Suppressor macrophage treated with lipopolysaccharide for 4 hours (primary cell): ENCODE results near the gene RBFOX1.

ENCODE experiments used
- DNase-seq: peaks from one replicate; pipeline ENCODE4 v3.0.0-alpha.2; 2020

The RBFOX1 gene

DNA sequence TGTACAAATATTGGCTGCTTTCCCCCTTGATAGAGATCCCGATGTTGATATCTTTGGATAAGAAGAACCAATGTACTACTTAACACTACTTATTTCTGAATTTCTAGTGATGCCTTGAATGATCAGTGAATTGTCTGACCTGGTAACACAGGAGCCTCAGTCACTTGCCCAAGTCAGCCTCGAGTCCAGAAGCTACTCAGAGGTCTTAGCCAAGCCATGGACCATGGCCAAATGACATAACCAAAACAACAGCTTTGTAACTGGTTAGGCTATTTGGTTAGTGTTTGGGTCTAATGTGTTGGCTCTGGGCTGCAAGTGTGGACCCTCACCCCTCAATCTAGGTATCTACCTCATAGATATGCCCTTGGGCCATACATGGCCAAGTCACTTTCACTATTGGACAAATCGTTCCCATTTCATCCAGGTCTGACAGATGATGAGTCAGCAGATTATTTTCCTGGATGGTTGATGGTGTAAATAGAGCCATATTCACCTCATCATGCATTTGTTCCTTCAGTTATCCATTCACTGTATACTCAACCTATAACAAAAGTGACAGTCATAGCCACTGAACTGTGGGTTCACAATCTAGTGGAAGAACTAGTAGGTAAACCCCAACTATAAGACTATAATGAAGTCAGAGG is 3.5 kb downstream of the RBFOX1 start:
- no peak for DNase-seq

DNA sequence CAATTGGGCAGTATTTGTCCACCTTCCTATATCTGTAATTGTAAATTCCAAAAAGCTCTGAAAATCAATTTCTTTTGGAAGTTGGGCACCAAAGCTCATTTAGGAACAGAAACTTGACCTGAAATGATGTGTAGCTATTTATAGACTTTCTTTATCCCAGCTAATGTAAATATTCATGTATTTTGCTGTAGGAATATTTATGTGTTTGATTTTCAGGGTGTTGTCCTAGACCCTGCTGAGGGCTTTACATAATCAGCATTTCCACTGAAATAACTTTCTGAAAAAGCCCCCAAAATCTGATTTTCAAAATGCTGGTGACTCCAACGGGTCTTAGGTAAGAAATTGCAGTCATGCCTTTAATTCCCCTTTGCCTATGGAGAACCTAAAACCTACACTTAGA is 4.1 kb downstream of the RBFOX1 start:
- no peak for DNase-seq

DNA sequence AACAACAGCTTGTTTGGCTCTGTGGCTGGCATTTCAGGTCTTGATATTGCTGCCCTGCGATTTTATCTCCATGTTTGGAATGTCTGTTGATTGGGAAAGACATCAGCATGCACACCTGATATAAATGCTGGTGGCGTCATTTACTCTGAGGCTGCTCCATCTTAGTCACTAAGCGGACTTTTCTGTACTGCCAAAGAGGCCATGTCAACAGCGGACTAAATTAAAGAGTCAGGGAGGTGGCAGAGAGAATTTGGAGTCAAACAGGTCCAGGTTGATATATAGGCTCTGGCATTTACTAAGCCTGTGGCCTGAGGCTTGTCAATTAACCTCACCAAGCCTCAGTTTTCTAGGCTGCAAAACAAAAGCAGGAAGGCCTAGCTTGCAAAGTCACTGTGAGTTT is 6.2 kb downstream of the RBFOX1 start:
- no peak for DNase-seq

DNA sequence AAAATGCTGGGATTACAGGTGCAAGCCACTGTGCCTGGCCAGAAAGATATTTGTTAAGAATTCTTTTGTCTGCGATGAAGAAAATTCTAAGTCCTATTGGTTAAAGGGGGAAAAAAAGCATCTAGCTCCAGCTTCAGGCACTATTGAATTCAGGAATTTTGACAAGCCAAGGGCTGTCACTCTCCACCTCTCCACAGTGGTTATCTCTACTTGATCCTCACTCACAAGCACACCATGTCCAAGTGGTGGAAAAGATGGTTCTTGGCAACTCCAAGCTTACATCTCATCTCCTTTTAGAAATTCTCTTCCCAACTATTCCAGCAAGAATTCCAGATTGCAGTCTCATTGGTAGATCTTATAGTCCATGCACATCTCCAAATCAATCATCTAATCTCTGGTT is 7.1 kb downstream of the RBFOX1 start:
- no peak for DNase-seq

DNA sequence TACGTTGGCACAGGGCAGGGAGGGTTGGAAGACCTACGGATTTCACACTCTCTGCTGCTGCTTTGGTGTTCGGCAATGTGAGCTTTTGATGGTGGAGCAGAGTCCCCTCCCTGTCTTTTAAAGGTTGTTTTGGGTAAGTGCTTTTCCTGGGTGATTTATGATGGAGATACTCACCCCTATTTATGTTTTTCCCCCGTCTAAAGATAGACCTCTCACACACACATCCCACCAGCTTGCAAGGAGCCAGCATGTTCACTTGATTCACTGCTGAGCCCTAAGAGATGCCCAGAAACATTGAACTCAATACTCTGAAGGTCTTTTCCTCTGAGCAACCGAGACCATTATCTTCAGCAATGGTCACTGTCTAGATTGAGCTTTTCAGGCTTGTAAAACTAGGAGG is 8.3 kb downstream of the RBFOX1 start:
- DNase-seq = no peak

DNA sequence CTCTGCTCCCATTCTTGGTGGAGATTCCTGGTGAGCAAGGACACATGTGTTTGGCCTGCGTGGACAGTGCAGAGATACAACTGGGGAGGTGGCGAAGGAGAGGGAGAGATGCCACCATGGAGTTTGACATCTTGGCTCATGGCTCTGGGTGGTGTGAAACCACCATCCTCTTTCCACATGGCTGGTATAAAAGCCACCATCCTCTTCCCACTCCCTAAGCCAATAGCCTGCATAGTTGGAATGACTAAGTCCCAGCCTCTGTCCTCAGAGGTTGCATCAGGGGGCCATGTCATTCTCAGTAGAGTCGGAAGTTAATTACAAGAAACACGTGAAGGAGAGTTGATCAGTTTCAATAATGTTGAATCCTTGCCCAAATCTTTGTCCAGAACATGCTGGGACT is 10.0 kb downstream of the RBFOX1 start:
- DNase-seq = no peak

DNA sequence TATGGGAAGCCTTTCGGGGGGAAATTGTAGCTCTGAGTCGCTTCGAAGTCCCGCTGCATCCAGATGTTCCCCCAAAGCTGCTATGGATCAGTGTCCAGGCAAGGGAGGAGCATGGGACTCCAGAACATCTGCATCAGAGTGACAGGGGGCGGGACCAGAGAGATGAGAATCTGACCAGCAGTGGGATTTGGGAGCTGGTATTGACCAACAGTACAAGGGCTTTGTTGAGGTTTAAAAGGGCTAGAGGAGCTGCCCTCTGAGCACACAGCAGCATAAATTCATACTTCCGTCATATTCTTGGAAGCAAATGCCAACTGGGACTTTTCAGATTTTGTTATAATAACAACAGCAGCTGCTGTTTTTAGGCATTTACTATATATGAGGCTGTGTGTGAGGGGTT is 10.6 kb downstream of the RBFOX1 start:
- DNase-seq = no peak

DNA sequence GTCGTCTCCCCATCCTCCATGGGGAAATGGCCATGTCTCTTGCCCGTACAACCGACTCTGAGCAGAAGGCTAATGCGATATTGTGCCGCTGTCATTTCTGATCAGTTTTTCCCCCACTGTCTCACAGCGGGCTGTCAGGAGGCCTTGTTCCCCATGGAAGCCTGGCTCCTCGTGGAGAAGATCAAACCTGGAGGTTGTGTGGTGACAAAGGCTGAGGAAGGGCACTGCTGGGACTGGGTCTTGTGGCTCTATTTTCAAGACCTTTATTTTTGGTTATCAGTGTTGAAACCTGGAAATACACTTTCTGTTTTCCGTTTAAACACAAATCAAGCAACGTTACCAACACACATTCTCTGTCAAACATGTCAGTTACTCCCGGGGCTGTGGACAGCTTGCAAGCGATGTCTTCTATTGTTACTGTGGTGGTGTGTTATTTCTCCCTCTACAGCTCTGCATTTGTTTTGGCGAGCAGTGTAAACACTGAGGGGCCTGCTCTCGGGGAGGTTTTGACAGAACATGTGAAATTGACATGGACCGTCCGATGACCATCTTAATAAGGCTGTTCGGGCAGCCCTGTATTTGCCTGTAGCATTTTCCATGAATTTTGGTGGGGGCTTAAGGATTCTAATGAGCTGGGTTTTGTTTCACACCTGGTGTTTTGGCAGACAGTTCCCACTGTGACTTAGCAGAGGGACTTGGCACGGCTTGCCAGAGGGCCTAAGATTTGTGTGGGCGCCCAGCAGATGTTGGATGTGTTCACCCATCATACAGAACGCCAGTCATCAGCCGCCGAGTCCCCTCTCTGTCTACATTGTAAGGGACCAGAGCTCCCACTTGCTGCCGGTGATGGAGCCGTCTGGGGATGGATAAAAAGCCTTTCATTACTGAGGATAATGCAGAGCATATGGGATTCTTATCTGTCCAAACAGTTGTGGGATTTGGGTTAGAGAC is 12.5 kb downstream of the RBFOX1 start:
- no peak for DNase-seq

DNA sequence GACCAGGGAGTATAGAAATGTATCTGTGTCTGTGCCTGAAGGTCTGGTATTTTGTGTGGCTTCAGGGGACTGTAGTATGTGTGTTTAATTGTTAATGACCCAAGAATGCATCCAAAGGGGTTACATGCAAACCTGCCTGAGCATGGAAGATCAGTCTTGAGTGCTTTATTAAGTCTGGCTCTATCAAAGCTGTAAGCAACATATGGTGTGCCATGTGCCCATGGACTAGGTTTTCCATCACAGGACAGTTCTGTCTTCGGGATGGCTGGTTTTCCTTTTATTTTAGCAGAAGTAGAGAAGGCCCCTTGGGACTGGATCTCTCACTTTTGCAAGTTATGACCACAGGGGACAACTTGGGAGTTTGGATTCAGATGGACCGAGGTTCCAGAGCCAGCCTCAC is 18.2 kb downstream of the RBFOX1 start:
- no peak for DNase-seq

DNA sequence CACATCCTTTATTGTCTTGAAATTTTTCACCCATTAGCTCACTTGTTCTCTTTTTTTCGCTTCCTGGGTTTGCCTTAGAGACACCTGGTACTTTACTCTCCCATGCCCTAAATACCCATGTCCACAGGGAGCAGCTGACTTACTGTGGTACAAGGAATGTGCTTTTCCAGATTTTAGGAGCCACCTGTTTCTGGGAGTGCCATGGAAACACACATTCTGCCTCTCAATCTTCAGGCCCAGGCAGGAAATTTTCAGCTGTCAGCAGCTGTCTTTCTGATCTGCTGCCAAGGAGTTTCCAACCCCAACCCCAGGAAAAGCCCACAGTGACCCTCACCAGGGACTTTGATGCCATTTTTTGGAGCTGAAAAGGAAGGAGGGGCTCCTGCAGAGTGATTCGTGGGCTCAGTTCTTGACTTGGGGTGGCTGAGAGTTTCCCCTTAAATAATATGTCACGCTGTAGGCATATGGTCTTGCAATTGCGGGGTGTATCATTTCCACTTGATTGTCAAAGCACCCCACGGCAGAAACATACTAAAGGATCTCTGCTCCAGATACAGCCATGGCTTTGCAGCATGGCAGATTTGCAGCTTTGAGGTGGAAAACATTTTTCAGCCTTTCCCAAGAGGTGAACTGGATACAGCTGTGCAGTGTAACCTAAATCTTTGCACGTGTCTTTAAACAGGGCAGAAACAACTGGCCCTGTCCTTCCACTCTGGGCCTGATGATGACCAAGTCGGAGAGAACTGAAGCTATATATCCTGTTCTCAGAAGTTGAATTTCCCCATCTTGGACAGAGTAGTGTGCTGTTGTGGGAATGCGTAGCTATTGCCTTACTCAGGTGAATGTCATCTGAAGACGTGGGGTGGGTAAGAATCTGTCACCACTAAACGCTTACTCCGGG is 19.2 kb downstream of the RBFOX1 start:
- no peak for DNase-seq

DNA sequence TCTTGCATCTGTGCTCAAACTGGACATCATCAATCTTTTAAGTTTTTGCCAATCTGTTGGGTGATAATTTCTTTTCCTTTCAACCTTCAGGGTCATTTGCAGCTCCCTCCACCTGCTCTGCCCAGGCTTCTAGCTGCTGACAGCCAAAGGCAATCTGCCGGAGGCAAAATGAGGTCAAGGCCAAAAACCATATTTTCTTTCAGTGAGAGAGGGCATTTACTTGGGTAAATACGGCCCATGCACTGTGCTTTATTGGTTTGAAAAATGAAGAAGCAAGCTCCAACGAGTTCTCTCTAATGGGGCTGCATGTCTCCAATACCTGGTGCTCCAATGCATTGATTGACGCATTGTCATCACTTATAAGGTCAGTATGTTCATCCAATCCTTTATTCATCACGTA is 23.1 kb downstream of the RBFOX1 start:
- DNase-seq = no peak

DNA sequence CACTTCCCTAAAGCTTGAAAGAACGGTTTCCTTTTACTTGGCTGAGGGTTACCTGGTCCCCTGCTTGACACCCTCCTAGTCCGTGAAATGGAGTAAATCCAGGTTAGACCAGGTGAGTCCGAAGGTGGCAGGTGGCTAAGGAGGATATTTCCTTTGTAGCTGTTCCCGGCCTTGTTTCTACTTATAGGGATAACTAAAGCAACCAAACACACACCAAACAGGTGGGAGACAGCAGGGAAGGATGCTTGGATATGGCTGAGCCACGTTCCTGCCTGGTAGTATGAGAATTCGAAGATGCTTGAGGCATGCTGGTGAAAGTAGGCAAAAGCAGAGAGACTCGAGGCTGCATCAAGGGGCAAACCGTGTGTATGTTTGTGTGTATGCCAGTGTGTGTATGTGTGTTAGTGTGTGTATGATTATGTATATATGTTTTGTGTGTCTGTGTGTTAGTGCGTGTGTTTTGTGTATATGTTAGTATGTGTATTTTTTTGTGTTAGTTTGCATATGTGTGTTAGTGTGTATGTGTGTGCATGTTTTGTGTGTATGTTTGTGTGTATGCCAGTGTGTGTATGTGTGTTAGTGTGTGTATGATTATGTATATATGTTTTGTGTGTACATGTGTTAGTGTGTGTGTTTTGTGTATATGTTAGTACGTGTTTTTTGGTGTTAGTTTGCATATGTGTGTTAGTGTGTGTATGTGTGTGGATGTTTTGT is 28.9 kb downstream of the RBFOX1 start:
- no peak for DNase-seq

DNA sequence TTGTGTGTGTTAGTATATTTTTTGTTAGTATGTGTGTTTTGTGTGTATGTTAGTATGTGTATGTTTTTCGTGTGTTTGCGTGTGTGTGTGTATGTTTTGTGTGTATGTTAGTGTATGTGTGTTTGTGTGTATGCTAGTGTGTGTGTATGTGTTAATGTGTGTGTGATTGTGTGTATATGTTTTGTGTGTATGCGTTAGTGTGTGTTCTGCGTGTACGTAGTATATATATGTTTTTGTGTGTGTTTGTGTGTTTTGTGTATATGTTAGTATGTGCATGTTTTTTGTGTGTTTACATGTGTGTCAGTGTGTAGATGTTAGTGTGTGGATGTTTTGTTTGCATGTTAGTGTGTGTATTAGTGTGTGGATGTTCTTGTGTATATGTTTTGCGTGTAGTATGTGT is 29.6 kb downstream of the RBFOX1 start:
- no peak for DNase-seq

DNA sequence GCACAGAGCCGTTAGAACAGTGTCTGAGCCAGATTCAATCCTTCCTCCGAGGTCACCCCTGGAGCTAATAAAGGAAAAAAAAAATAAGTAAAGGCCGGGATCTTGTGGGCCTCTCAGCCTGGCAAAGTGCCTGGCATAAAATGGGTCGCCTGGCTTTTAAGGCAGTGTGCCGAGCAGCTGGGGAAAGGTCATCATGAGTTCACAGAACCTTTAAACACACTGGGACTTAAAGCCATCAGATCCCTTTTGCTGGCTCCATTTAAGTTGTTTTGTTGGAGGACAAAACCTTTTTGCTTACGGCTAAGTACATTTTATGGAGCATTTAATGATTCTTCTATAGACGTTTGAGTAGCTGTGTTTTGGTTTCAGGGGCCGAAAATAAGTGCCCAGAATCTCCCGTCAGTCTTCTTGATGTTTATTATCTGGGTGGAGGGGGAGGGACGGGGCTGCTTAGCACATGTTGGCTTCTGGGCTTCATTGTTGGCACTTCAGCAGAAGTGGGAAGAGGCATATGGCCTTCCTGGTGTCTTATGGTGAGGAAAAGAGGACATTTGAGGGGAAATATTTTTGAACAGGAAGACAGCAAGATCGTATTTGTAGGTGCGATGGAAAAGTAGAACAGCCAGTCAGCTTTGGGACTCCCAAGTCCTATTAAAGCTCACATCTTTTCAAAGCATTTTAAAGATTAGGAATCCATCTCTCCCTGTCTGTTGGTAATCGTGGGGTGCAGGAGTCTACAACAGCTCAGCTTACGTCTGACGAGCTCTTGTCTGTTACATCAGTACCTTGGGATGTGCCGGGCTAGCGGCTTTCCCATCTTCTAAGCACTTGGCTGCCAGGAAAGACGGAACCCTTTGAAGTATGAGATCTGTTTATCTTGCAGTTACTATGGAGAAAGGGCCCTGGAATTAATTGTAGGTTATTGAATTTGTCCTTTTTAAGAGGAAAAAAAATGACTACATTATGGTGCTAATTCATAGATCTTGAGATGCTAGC is 31.1 kb downstream of the RBFOX1 start:
- DNase-seq = no peak

DNA sequence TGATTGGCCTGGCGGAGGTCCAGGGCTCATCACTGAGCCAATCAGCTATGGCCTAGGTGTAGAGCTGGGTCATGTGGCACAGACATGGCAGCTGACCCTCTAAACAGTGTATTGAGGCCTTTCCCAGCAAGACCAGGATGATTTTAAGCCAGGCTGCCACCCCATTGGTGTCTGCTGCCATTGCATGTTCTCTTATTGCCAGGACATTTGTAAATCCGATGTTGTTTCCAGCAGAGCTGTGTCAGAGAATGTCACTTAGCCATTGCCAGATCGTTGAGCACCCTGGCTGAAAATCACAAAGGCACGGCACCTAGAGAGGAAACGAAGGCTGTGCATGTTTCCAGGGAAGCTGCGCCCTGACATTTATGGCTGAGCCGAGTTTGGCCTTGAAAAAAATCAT is 33.4 kb downstream of the RBFOX1 start:
- DNase-seq = no peak

DNA sequence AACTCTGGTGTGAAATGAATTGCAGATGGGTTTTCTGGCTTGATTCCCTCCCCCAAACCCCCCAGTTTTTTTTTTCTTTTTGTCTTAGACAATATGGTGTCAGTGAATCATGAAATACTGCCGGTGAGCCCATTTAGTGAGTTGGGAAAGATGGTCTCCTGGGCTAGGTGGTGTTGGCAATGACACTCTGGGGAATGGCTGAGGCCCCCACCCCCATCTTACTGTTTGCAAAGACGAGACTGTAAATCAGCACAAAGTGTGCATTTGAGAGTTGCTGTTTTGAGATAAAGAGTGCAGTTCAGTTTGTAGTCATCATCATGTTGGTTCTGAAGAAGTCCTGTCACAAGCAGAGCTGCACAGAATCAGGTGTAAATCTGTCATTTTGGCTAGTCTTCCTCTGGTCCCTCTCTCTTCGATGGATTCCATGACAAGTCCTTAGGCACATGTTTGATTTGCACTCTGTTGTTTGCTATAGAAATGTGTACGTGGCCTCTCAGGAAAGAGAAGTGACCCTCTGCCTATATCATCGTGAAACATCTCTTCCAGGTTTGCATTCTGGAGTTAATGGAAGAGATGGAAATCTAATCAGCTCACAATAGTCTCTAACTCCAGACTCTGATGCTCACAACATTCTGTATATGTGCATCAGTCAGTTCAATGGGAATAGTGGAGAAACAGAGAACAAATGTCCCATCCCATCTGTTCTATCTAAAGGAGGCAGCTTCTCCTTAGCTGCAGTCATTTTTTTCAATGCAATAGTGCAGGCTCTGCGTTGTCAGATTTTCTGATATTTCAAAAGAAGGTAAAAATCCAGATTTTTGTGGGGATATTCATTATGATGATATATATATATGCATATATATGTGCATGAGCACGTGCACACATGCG is 34.6 kb downstream of the RBFOX1 start:
- DNase-seq = no peak

DNA sequence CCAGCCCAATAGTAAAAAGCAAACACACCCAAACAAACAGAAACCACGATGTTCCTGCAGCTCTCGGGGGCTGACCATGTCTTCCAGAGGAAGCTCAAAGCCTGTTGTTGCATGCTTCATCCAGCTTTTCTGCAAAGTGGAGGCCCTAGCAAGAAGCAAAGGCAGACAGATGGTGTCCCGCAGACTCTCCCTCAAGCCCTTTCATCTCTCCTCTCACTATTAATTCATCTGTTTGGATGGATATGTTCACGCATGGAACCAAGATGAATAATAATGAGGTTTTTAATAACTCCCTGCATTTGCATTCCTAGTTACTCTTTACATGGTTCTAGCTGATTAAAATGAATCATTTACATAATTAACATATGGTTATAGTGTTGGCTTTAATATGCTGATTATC is 36.6 kb downstream of the RBFOX1 start:
- DNase-seq = no peak

DNA sequence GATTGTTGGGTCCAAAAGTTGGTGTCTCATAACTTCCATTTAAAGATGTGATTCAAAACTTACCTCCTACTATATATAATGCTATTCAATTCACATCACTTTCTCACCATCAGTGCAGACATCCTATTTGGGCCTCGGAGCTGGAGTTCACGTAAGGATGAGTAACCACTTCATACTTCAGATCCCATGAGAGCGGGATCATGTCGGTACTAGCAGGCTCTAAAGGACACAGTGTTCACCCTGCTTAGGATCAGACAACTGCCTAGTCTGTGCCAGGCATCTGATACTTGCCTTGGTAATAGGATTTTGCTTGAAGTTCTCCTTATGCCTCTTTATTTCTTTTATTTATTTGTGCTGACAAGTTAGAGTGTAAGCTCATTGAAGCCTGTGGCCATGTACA is 39.5 kb downstream of the RBFOX1 start:
- no peak for DNase-seq

DNA sequence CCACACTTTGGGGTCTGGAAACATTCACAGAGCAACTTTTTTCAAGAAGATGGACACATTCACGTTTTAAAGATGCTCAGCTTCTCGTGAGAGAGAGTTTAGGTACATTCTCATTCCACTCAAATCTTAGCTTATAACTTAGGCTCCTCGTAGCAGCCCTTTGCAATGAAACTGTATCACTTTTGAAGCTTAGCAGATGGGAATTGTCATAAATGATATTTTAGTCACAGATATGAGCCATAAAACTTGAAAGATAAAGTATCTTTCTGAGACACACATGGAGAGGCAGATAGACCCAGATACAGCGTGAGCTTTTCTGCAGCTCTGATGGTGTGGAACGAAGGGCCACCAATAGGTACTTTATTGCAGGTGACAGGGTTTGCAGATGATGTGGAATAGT is 41.1 kb downstream of the RBFOX1 start:
- no peak for DNase-seq

DNA sequence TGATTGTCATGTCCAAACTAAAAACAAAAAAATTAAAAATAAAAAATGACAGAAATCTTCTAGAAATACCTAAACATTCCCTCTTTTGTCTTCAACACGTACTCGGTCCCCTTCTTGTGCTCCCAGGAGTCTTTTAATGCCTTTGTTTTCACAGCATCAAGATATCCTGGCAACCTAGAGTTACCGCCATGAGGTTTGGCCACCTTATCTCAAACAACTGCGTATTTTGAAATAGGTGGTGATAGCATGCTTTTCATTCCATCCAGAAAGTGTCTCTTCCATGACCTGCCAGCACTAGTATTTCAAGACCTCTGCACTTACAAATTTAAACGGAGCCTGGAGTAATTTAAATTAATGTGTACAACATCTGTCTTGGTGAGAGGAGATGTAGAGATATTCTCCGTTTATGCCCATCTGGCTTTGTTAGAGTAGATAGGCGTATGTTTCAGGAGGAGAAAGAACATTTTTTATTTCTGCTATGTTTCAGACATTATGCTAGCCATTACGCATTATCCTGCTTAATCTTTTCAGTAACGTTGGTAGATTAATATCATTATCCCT is 42.0 kb downstream of the RBFOX1 start:
- DNase-seq = no peak
